Right atrium auricular region (tissue), 2 donors: ENCODE measurements around the gene PDE4B. TPM values are rescaled to one million over a fixed set of nuclear protein-coding genes. Genes with fewer than 3 reads are reported as not detected.
A peak's percentile ranks its signal among the peaks of the same experiment; 100 is the strongest.

Experiments
- DNase-seq: peaks from one replicate; pipeline ENCODE4 v3.0.0-alpha.2; 2019; ENCODE audit warnings: low spot score
- H3K27ac ChIP-seq, 2 donors: fragments of 200-600 bp; sonication (generic); 1 replicate in 1 of 2; 2 replicates in 1 of 2; pipeline ENCODE4 v1.5.1; 2016 to 2019
- H3K27me3 ChIP-seq, 2 donors: fragments of 200-600 bp; sonication (generic); one replicate each; pipeline versions ENCODE4 v1.5.1 to v1.6.0; 2017 to 2019
- H3K36me3 ChIP-seq: fragments of 200-600 bp; sonication (generic); one replicate; pipeline ENCODE4 v1.5.1; 2016
- H3K4me1 ChIP-seq, 2 donors: fragments of 200-600 bp; sonication (generic); one replicate each; pipeline versions ENCODE4 v1.5.1 to v1.6.0; 2017 to 2019
- H3K4me3 ChIP-seq, 2 donors: fragments of 200-600 bp; sonication (generic); 1 replicate in 1 of 2; 2 replicates in 1 of 2; pipeline ENCODE4 v1.5.1; 2017 to 2019; ENCODE audit warnings: mild to moderate bottlenecking in 1 of 2, moderate library complexity in 1 of 2
- H3K9me3 ChIP-seq, 2 donors: fragments of 200-600 bp; sonication (generic); one replicate each; pipeline ENCODE4 v1.5.1; 2019
- CTCF ChIP-seq, 2 donors: fragments of 200-600 bp; sonication (generic); IDR thresholded peaks; one replicate each; pipeline ENCODE4 v1.5.1; 2019; ENCODE audit warnings: antibody characterized with exemption in 2 of 2
- total RNA-seq, 2 donors: library from RNA; depleted of rRNA; stranded (reverse); fragments of >200 nt; gene quantifications; one replicate each; pipeline ENCODE4 v1.1.0, GENCODE V29; 2016

PDE4B gene
- total RNA-seq, 2 donors from 2014 or later: 16.0 to 27.7 TPM

- H3K4me3 ChIP-seq: no peak overlapping the region
- H3K4me1 ChIP-seq: peaks cover 0 to 18% of the 10 kb centered on the region in 2 donors
- no peak for TF ChIP-seq CTCF (IDR thresholded peaks at IDR 0.05)
- no peaks in the 10 kb centered on the region for H3K27me3 ChIP-seq
- no peaks in the 10 kb centered on the region for H3K9me3 ChIP-seq
- no peaks in the 10 kb centered on the region for H3K36me3 ChIP-seq
- H3K27ac ChIP-seq: peak overlapping the region in 1 of 2 donors; percentile 40
- no peak for DNase-seq
Measured at GRCh38 chr1:66261364-66261763, 468.7 kb downstream of the PDE4B start.

GRCh38 chr1:66262208-66262963, 469.7 kb downstream of the PDE4B start:
- H3K36me3 ChIP-seq: no peaks in the 10 kb centered on the region
- no peak overlapping the region for H3K4me3 ChIP-seq
- H3K9me3 ChIP-seq: no peaks in the 10 kb centered on the region
- no peak for DNase-seq
- peaks cover 0 to 25% of the 10 kb centered on the region in 2 donors for H3K4me1 ChIP-seq
- no peaks in the 10 kb centered on the region for H3K27me3 ChIP-seq
- H3K27ac ChIP-seq: peak overlapping the region in 1 of 2 donors; percentile 40
- no peak for TF ChIP-seq CTCF (IDR thresholded peaks at IDR 0.05)

GRCh38 chr1:66265268-66265667, 472.6 kb downstream of the PDE4B start:
- Histone ChIP-seq H3K27ac (peak overlapping the region; percentile 62 to 93), H3K4me3 (no peak overlapping the region), H3K9me3 (no peaks in the 10 kb centered on the region), H3K27me3 (no peaks in the 10 kb centered on the region), H3K36me3 (no peaks in the 10 kb centered on the region), H3K4me1 (peaks cover 0 to 43% of the 10 kb centered on the region in 2 donors)
- no peak for TF ChIP-seq CTCF (IDR thresholded peaks at IDR 0.05)
- DNase-seq: no peak

- TF ChIP-seq CTCF (IDR thresholded peaks at IDR 0.05): no peak
- DNase-seq: no peak
- Histone ChIP-seq H3K27ac (peak overlapping the region; percentile 62 to 93), H3K9me3 (no peaks in the 10 kb centered on the region), H3K4me3 (no peak overlapping the region), H3K36me3 (no peaks in the 10 kb centered on the region), H3K4me1 (peaks cover 0 to 48% of the 10 kb centered on the region in 2 donors), H3K27me3 (no peaks in the 10 kb centered on the region)
Measured at GRCh38 chr1:66265796-66266195, 473.1 kb downstream of the PDE4B start.

- Histone ChIP-seq H3K9me3 (no peaks in the 10 kb centered on the region), H3K4me3 (no peak overlapping the region), H3K36me3 (no peaks in the 10 kb centered on the region), H3K27ac (peak overlapping the region; percentile 62 to 93), H3K27me3 (no peaks in the 10 kb centered on the region), H3K4me1 (peaks cover 0 to 52% of the 10 kb centered on the region in 2 donors)
- no peak for TF ChIP-seq CTCF (IDR thresholded peaks at IDR 0.05)
- no peak for DNase-seq
Measured at GRCh38 chr1:66266350-66266749, 473.7 kb downstream of the PDE4B start.
